GM19238 (cell line): ENCODE measurements around the gene NEK7.

ENCODE experiments used
- DNase-seq: peaks from one replicate; pipeline ENCODE4 v3.0.0; 2011; ENCODE audit warnings: low spot score; ENCODE audit not compliant: insufficient read length

The NEK7 gene

GRCh38 chr1:198143797-198144196 is 13.0 kb upstream of the NEK7 start:
- no peak for DNase-seq

- DNase-seq: no peak
Observed at GRCh38 chr1:198147216-198147615, 9.6 kb upstream of the NEK7 start.

DNA sequence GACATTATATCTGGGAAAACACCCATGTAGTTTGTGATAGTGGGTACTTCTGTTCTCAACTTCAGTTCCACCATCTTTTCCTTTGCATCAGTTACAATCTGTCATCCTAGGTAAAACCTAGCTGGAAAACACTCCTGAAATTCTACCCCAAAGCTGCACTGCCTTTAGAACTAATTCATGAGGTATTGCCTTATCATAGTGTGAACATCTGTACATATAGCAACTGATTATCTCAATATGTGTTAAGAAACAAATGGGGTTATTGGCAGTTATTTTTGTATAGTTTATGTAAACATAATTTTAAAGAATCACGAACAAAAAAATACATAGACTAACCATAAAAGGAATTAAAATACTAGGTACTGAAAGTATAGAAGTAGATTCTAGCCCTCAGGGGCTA is 6.4 kb upstream of the NEK7 start:
- DNase-seq: no peak

DNA sequence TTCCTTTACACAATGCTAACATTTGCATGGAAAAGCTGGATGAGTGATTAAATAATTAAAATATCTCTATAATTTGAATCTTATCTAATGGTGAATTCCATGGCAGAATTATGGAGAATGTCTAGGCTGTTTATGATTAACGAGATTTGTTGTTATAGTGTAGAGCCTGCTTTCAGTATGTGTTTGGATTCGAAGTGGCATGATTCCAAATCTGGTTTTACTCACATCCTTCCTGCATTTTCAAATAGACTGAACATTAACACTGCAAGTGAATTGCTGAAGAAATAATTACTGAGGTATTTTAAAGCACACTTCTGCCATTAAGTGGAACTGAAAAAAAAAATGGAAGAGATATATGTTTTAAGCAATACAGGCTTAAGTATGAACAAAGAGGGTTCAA is 5.1 kb upstream of the NEK7 start:
- DNase-seq: no peak

GRCh38 chr1:198153103-198153502 is 3.7 kb upstream of the NEK7 start:
- no peak for DNase-seq

DNA sequence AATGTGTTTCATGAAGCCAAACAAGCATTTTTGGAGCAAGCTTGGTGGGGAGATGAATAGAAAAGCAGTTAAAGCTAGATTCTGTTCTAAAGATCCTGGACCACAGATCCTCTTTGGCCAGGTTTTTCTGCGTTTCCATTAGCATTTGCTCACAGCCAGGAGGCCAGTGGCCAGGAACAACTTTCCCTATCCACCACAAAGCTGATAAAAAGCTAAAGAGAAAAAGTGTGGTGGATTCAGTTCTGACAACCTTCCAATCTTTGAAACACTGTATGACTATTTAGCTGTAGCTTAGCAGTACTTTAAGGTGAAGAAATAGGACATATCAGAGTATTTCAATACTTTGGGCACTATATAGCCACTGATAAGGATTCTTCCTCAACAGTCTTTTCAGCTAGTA is 3.0 kb upstream of the NEK7 start:
- no peak for DNase-seq

DNA sequence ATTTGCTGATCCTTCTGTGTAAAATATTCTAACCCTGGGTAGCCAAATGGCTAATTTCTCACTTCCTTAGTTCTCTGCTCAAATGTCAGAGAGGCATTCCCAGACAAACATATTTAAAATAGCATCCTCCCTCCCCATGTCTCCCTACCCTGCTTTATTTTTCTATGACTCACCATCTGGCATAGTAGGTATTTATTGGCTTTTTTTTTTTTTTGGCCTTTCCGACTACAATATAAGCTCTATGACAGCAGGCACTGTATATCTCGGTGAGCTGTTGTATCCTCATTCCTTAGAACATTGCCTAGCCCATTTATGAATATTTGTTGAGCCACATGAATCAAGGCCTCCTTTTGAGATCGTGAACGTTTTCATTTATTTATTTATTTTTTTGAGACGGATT is 1.5 kb upstream of the NEK7 start:
- no peak for DNase-seq

DNA sequence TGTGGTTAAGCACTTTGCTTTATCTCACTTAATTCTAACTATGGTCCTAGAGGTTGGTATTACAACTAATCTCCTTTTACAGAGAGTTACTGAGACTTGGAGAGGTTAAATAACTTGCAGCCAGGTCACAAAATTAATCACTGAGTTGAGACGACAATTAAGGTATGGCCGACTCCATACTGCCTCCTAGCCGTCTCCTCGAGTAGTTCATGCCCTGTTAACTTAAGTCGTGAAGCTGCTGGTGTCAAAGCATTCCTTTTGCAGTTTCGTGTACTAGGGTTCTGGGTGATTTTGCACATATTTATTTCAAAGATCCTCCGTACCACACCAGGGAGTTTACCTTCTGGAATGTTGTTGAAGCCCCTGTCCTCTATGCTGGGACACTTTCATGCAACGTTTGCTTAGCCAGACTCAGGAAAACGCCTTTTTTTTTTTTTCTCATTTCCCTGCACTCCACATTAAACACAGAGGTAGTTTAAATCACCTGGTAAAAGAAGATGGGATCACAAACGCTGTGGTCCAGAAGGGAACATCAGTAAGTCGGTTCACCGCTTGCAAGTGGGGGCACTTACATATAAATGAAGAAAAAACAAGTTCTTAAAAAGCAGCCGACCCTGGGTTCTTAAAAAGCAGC is 570 bp upstream of the NEK7 start:
- DNase-seq: peak; percentile 47

GRCh38 chr1:198157241-198157846 is 546 bp downstream of the NEK7 start:
- DNase-seq: peak; percentile 63

- no peak for DNase-seq
Observed at GRCh38 chr1:198157847-198158725, 1.3 kb downstream of the NEK7 start.

GRCh38 chr1:198158735-198159589 is 2.2 kb downstream of the NEK7 start:
- peak; percentile 71 for DNase-seq

GRCh38 chr1:198160222-198160621 is 3.4 kb downstream of the NEK7 start:
- DNase-seq: no peak

- DNase-seq: no peak
Observed at GRCh38 chr1:198160946-198161614, 4.3 kb downstream of the NEK7 start.

- no peak for DNase-seq
Observed at GRCh38 chr1:198161718-198162090, 4.9 kb downstream of the NEK7 start.

DNA sequence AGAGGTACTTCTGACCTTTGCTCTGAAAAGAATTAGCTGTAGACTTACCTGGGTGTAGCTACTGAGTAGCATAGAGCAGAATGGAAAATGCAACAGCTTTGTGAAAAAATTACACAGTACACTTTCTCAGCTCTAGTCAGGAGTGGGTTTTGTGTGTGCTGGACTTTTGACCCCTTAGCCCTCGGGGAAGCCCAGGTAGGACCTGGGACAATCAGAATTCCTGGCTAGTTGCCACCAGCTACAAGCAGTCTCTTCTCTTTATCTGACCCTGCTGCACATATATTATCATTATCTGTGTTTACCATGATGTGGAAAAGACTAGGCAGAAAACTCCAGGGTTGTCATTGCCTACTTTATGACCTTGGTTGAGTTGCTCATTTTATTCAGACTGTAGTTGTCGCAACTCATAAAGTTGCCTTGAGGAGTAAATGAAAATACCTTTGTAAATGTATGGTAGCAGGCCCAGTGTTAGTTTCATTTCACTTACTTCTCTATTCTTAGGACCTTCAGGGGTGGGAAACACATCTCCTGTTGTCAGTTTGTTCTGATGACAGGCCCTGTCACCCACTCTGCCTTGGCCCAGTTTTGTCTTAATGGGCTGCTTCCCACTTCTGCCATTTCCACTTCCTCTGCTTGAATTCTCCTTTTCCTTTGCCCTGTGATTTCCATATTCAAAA is 5.4 kb downstream of the NEK7 start:
- DNase-seq: no peak

- DNase-seq: no peak
Observed at GRCh38 chr1:198165927-198166647, 9.3 kb downstream of the NEK7 start.

- no peak for DNase-seq
Observed at GRCh38 chr1:198166900-198167299, 10.1 kb downstream of the NEK7 start.

GRCh38 chr1:198167436-198167934 is 10.7 kb downstream of the NEK7 start:
- no peak for DNase-seq

DNA sequence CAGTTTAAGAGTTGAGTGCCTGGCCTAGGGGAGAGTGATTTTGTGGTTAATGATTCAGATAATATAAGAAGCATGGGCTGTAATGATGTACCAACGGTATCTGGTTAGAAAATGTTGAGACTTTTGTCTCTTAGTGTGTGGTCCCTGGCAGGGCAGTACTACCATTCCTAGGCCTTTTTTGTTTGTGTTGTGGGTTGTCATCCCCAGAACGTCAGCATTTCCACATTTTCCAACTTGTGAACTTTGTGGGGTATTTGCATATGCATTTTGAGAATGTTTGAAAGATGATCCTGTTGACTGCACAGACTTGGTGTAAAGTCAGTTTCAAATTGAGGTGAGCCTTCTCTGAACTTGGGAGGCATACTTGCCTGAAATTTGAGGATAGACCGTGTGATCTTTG is 11.4 kb downstream of the NEK7 start:
- DNase-seq: no peak

- DNase-seq: no peak
Observed at GRCh38 chr1:198169672-198170071, 12.9 kb downstream of the NEK7 start.
